Measurements from ENCODE around the gene ZNF878. TPM values are rescaled to one million over a fixed set of nuclear protein-coding genes. Genes with fewer than 3 reads are reported as not detected.

ZNF878 gene
- total RNA-seq, 1 donor from 2014 or later: not detected

GRCh38 chr19:12043752-12044422 lies 8.9 kb downstream of the ZNF878 start:
- no peak for DNase-seq
- H3K4me3 ChIP-seq: no peak overlapping the region
- TF ChIP-seq CTCF (IDR thresholded peaks at IDR 0.05): no peak
- H3K4me1 ChIP-seq: no peaks in the 10 kb centered on the region
- no peaks in the 10 kb centered on the region for H3K36me3 ChIP-seq
- intact Hi-C loops (cut with DNase I): no loop called here
- no peak overlapping the region for H3K27ac ChIP-seq
- H3K27me3 ChIP-seq: no peaks in the 10 kb centered on the region
- no peak for ATAC-seq
- peaks cover 12% of the 10 kb centered on the region for H3K9me3 ChIP-seq

- Histone ChIP-seq H3K4me3 (no peak overlapping the region), H3K36me3 (no peaks in the 10 kb centered on the region), H3K4me1 (no peaks in the 10 kb centered on the region), H3K9me3 (peaks cover 12% of the 10 kb centered on the region), H3K27me3 (no peaks in the 10 kb centered on the region), H3K27ac (no peak overlapping the region)
- intact Hi-C loops (cut with DNase I): no loop called here
- TF ChIP-seq CTCF (IDR thresholded peaks at IDR 0.05): no peak
- ATAC-seq (no peak), DNase-seq (no peak)
Measured at GRCh38 chr19:12042893-12043292, 9.9 kb downstream of the ZNF878 start.

- Histone ChIP-seq H3K36me3 (no peaks in the 10 kb centered on the region), H3K27ac (peak within 1 kb of the TSS; percentile 94), H3K4me3 (peak within 1 kb of the TSS; percentile 92), H3K9me3 (no peaks in the 10 kb centered on the region), H3K27me3 (no peaks in the 10 kb centered on the region), H3K4me1 (peaks cover 7% of the 10 kb centered on the region)
- ATAC-seq (peak; percentile 100), DNase-seq (peak; percentile 98)
- intact Hi-C loops (cut with DNase I): no loop called here
- TF ChIP-seq CTCF (IDR thresholded peaks at IDR 0.05): no peak
Measured at GRCh38 chr19:12035220-12036172, 17.3 kb downstream of the ZNF878 start, which contains the start of gene ZNF433. ZNF433 (minus strand) TSS chr19:12035679; CDS start chr19:12035539, 140 bp downstream.

- ATAC-seq: no peak
- H3K4me3 ChIP-seq: peak overlapping the region; percentile 92
Measured at GRCh38 chr19:12034620-12035019, 18.1 kb downstream of the ZNF878 start.

GRCh38 chr19:12034198-12034597 lies 18.6 kb downstream of the ZNF878 start:
- intact Hi-C loops (cut with DNase I): no loop called here
- DNase-seq: no peak
- Histone ChIP-seq H3K4me1 (peaks cover 7% of the 10 kb centered on the region), H3K27me3 (no peaks in the 10 kb centered on the region), H3K27ac (no peak overlapping the region), H3K4me3 (peak overlapping the region; percentile 92), H3K9me3 (no peaks in the 10 kb centered on the region), H3K36me3 (no peaks in the 10 kb centered on the region)
- ATAC-seq: no peak
- TF ChIP-seq CTCF (IDR thresholded peaks at IDR 0.05): no peak

More at GRCh38 chr19:12034620-12035019, 18.1 kb downstream of the ZNF878 start:
- Histone ChIP-seq H3K27ac (peak overlapping the region; percentile 94), H3K27me3 (no peaks in the 10 kb centered on the region), H3K9me3 (no peaks in the 10 kb centered on the region), H3K36me3 (no peaks in the 10 kb centered on the region), H3K4me1 (peaks cover 7% of the 10 kb centered on the region)
- no peak for TF ChIP-seq CTCF (IDR thresholded peaks at IDR 0.05)
- intact Hi-C loops (cut with DNase I): no loop called here
- DNase-seq: no peak

Data from upper lobe of right lung (tissue), 1 donor.